ENCODE results near the gene TIE1. TPM values are rescaled to one million over a fixed set of nuclear protein-coding genes. Genes with fewer than 3 reads are reported as not detected.

The TIE1 gene
- total and polyA plus RNA-seq, 2 of the 13 experiments (the other 11 are each of a cell fraction or from before 2014, with no cell fraction given), result 0.58 to 0.84 TPM

- in situ Hi-C loops (cut with HindIII; ENCODE audit: extremely low pct_ligation_motif_present, low pct_unique_long_range_greater_than_20kb), result no loop called here
- FAIRE-seq (no peak), DNase-seq (ENCODE audit: low spot score) (no peak), ATAC-seq (no peak)
- H2AFZ ChIP-seq (ENCODE audit: low read length), result no peak overlapping the region
- H3K9ac ChIP-seq (ENCODE audit: insufficient read depth, low read depth, low read length), result no peak overlapping the region
- no peak overlapping the region for H3K27ac ChIP-seq (ENCODE audit: extremely low read length, insufficient read depth, low read length)
- CTCF ChIA-PET (ENCODE audit: low intra/inter-chr PET ratio, low total read pairs), result no interaction called here
- BruUV-seq (replicated peaks), result no TSS peak
- no peaks in the 10 kb centered on the region for H3K79me2 ChIP-seq (ENCODE audit: insufficient read depth, low read length)
- no peaks in the 10 kb centered on the region for H4K20me1 ChIP-seq (ENCODE audit: insufficient read depth, low read length)
- POLR2A ChIA-PET, result interaction anchor here (1.4 kb wide), 1 partner anchor 68 kb away, joined by 7 read pairs; no protein-coding TSS in a partner anchor
- intact Hi-C loops (cut with micrococcal nuclease; ENCODE audit: unreplicated experiment), result no loop called here
- no peaks in the 10 kb centered on the region for H3K9me3 ChIP-seq (ENCODE audit: low read length)
- H3K4me2 ChIP-seq (ENCODE audit: low read depth, low read length), result no peak overlapping the region
- H3K4me3 ChIP-seq (replicated peaks in 1 of 3; ENCODE audit: insufficient read depth in 1 of 3, low read depth in 2 of 3, low read length in 3 of 3), result no peak overlapping the region
- H3K27me3 ChIP-seq (ENCODE audit: control insufficient read depth in 1 of 2, insufficient read depth in 2 of 2, low read length in 2 of 2), result no peaks in the 10 kb centered on the region
- WGBS (ENCODE audit: low lambda C conversion rate), result 38% methylated on average over 2 of the region's 2 CpGs
- H3K36me3 ChIP-seq (replicated peaks in 1 of 2; ENCODE audit: control insufficient read depth in 1 of 2, insufficient read depth in 2 of 2, low read length in 2 of 2), result no peaks in the 10 kb centered on the region
- H3K4me1 ChIP-seq (ENCODE audit: insufficient read depth, low read length), result peaks cover 97% of the 10 kb centered on the region
- TF ChIP-seq ZNF768 (CRISPR knock-in tag; IDR thresholded peaks at IDR 0.05) (no peak), ZNF564 (CRISPR knock-in tag; IDR thresholded peaks at IDR 0.05) (no peak), KDM4B (CRISPR knock-in tag; IDR thresholded peaks at IDR 0.05) (no peak), YEATS2 (CRISPR knock-in tag; IDR thresholded peaks at IDR 0.05; ENCODE audit: borderline replicate concordance) (no peak), KDM3A (CRISPR knock-in tag; IDR thresholded peaks at IDR 0.05; ENCODE audit: low read depth) (no peak), ZNF318 (CRISPR knock-in tag; IDR thresholded peaks at IDR 0.05) (no peak), FOXO4 (CRISPR knock-in tag; conservative IDR thresholded peaks at IDR 0.05) (no peak), GABPA (IDR thresholded peaks at IDR 0.05; ENCODE audit: low read depth, low read length) (no peak), GABPA (CRISPR knock-in tag; IDR thresholded peaks at IDR 0.05; ENCODE audit: low read depth) (no peak), POLR2AphosphoS2 (IDR thresholded peaks at IDR 0.05; ENCODE audit: low read depth, low read length) (no peak), HMG20A (CRISPR knock-in tag; IDR thresholded peaks at IDR 0.05; ENCODE audit: borderline replicate concordance) (no peak)
These were observed 20.1 kb upstream of the TIE1 start for GRCh38 chr1:43280692-43281091.

All from HepG2 (cell line).